HCT116 (cell line): ENCODE measurements around the gene TMPRSS13. TPM values are rescaled to one million over a fixed set of nuclear protein-coding genes. Genes with fewer than 3 reads are reported as not detected.

Experiments used
- ATAC-seq: fragments of 200-7000 bp; cut with Tn5 transposase; 2 replicates; pipeline ENCODE4 v1.9.1; 2020; ENCODE audit warnings: mild to moderate bottlenecking, moderate library complexity
- BruUV-seq: library from RNA; stranded (reverse); fragments of 400-500 nt; replicated peaks from 2 replicates; lab custom pipeline; 2021; lab: Mats Ljungman, UMichigan
- CTCF ChIA-PET: fragments of 300-600 bp; sonication (Branson Sonifier 250); formaldehyde crosslinking; loops from one replicate; lab custom pipeline; 2021; ENCODE audit warnings: antibody characterized with exemption; lab: Charles Lee
- POLR2A ChIA-PET: fragments of 300-600, 350-600 bp; sonication (Branson Sonifier 250); formaldehyde crosslinking; loops from one replicate; lab custom pipeline; 2021; ENCODE audit warnings: antibody characterized with exemption; lab: Charles Lee
- RAD21 ChIA-PET, 2 experiments: fragments of 300-600 bp; sonication (Branson Sonifier 250); formaldehyde crosslinking; loops; one replicate each; lab custom pipeline; 2023; ENCODE audit warnings: low total read pairs in 2 of 2; ENCODE audit not compliant: uncharacterized antibody in 2 of 2, unreplicated experiment in 2 of 2, low non-redundant PET in 1 of 2; lab: Charles Lee
- DNase-seq: peaks from one replicate; pipeline ENCODE4 v3.0.0-alpha.2; 2010; ENCODE audit warnings: low read depth, low spot score
- H2AFZ ChIP-seq: fragments of 200-600 bp; shearing (Covaris generic), sonication (generic); 2 replicates; pipeline ENCODE4 v1.6.1; 2017; ENCODE audit warnings: low read depth, mixed run types, mixed read lengths, antibody characterized with exemption, low read length; ENCODE audit not compliant: poor library complexity, severe bottlenecking
- H3K27ac ChIP-seq: 2 replicates; pipeline ENCODE4 v1.5.1; 2012; ENCODE audit warnings: low read depth, low read length
- H3K27me3 ChIP-seq: fragments of 200-600 bp; sonication (generic); 2 replicates; pipeline ENCODE4 v1.6.1; 2016; ENCODE audit warnings: mixed run types, low read length, mixed read lengths; ENCODE audit not compliant: insufficient read depth
- H3K36me3 ChIP-seq, 2 experiments: fragments of 200-500 bp in 1 of 2; fragments of 200-600 bp in 1 of 2; sonication (Bioruptor generic) in 1 of 2; sonication (generic) in 1 of 2; 2 replicates each; pipeline versions ENCODE4 v1.5.1 to v1.6.1; 2014 to 2016; ENCODE audit warnings: low read length in 2 of 2, inconsistent platforms in 1 of 2, mixed read lengths in 1 of 2, mixed run types in 1 of 2; ENCODE audit not compliant: insufficient read depth in 2 of 2, control insufficient read depth in 1 of 2
- H3K4me1 ChIP-seq, 2 experiments: fragments of 200-600 bp in 1 of 2; sonication (generic) in 1 of 2; 2 replicates each; pipeline versions ENCODE4 v1.5.1 to v1.6.1; 2012 to 2017; ENCODE audit warnings: low read length in 2 of 2, inconsistent platforms in 1 of 2, mild to moderate bottlenecking in 1 of 2, mixed read lengths in 1 of 2, mixed run types in 1 of 2, moderate library complexity in 1 of 2; ENCODE audit not compliant: insufficient read depth in 2 of 2, control insufficient read depth in 1 of 2
- H3K4me2 ChIP-seq: fragments of 200-600 bp; sonication (generic); 2 replicates; pipeline ENCODE4 v1.6.1; 2017; ENCODE audit warnings: mixed run types, low read length, mixed read lengths
- H3K4me3 ChIP-seq, 2 experiments: fragments of 200-600 bp in 1 of 2; sonication (generic) in 1 of 2; replicated peaks in 1 of 2; 2 replicates each; pipeline ENCODE4 v1.5.1; 2011 to 2016; ENCODE audit warnings: low read length in 2 of 2, control low read depth in 1 of 2, low read depth in 1 of 2, mild to moderate bottlenecking in 1 of 2, mixed read lengths in 1 of 2, mixed run types in 1 of 2
- H3K79me2 ChIP-seq: fragments of 200-600 bp; sonication (generic); 2 replicates; pipeline ENCODE4 v1.6.1; 2017; ENCODE audit warnings: mild to moderate bottlenecking, mixed run types, low read length, moderate library complexity, mixed read lengths; ENCODE audit not compliant: insufficient read depth
- H3K9ac ChIP-seq: fragments of 200-600 bp; sonication (generic); 2 replicates; pipeline ENCODE4 v1.6.1; 2016; ENCODE audit warnings: low read length, mixed read lengths
- H3K9me2 ChIP-seq: fragments of 200-600 bp; sonication (generic), shearing (Covaris generic); 2 replicates; pipeline ENCODE4 v1.6.1; 2017; ENCODE audit warnings: mixed run types, mild to moderate bottlenecking, moderate library complexity; ENCODE audit not compliant: insufficient read depth
- H3K9me3 ChIP-seq, 2 experiments: fragments of 200-500 bp in 1 of 2; fragments of 200-600 bp in 1 of 2; sonication (Bioruptor generic) in 1 of 2; sonication (generic) in 1 of 2; 2 replicates each; pipeline ENCODE4 v1.6.1; 2014 to 2017; ENCODE audit warnings: low read length in 2 of 2, mixed read lengths in 2 of 2, inconsistent platforms in 1 of 2, low read depth in 1 of 2, mild to moderate bottlenecking in 1 of 2, mixed run types in 1 of 2, moderate library complexity in 1 of 2; ENCODE audit not compliant: control insufficient read depth in 1 of 2, insufficient read depth in 1 of 2
- H4K20me1 ChIP-seq: fragments of 200-600 bp; sonication (generic), shearing (Covaris generic); 2 replicates; pipeline ENCODE4 v1.6.1; 2017; ENCODE audit warnings: mixed run types, mild to moderate bottlenecking, moderate library complexity; ENCODE audit not compliant: insufficient read depth
- CBX3 ChIP-seq: IDR thresholded peaks from 2 replicates; pipeline ENCODE4 v1.6.1; 2012; ENCODE audit warnings: low read depth
- CEBPB ChIP-seq: IDR thresholded peaks from 2 replicates; pipeline ENCODE4 v1.6.1; 2012; ENCODE audit warnings: low read depth
- CTCF ChIP-seq, 3 experiments: fragments of 200-600 bp in 1 of 3; sonication (generic) in 1 of 3; IDR thresholded peaks in 2 of 3; conservative IDR thresholded peaks in 1 of 3; 2 replicates each; pipeline ENCODE4 v1.5.1; 2012 to 2017; ENCODE audit warnings: low read depth in 2 of 3, low read length in 2 of 3, antibody characterized with exemption in 1 of 3, borderline replicate concordance in 1 of 3, control low read depth in 1 of 3, mild to moderate bottlenecking in 1 of 3, mixed read lengths in 1 of 3, mixed run types in 1 of 3, moderate library complexity in 1 of 3; ENCODE audit not compliant: insufficient read depth in 1 of 3
- EGR1 ChIP-seq: IDR thresholded peaks from 2 replicates; pipeline ENCODE4 v1.6.1; 2012; ENCODE audit warnings: low read depth
- ELF1 ChIP-seq: IDR thresholded peaks from 2 replicates; pipeline ENCODE4 v1.6.1; 2012; ENCODE audit warnings: low read depth, borderline replicate concordance
- EZH2phosphoT487 ChIP-seq: fragments of 200-600 bp; IDR thresholded peaks from 2 replicates; pipeline ENCODE4 v1.6.1; 2018; ENCODE audit warnings: antibody characterized with exemption, borderline replicate concordance
- FOSL1 ChIP-seq: IDR thresholded peaks from 2 replicates; pipeline ENCODE4 v1.6.1; 2012; ENCODE audit warnings: low read depth
- JUND ChIP-seq: IDR thresholded peaks from 2 replicates; pipeline ENCODE4 v1.6.1; 2012
- MAX ChIP-seq: IDR thresholded peaks from 2 replicates; pipeline ENCODE4 v1.6.1; 2012
- POLR2A ChIP-seq: IDR thresholded peaks from 2 replicates; pipeline ENCODE4 v1.7.0; 2011; ENCODE audit warnings: borderline replicate concordance; ENCODE audit not compliant: insufficient read depth, insufficient read length; ENCODE audit errors: extremely low read depth
- POLR2AphosphoS5 ChIP-seq: IDR thresholded peaks from 2 replicates; pipeline ENCODE4 v1.6.1; 2011; ENCODE audit warnings: mild to moderate bottlenecking, low read depth, low read length, moderate library complexity
- RAD21 ChIP-seq: IDR thresholded peaks from 2 replicates; pipeline ENCODE4 v1.6.1; 2012; ENCODE audit warnings: low read depth, mild to moderate bottlenecking
- SIN3A ChIP-seq: IDR thresholded peaks from 2 replicates; pipeline ENCODE4 v1.6.1; 2012; ENCODE audit warnings: low read depth
- SP1 ChIP-seq: IDR thresholded peaks from 2 replicates; pipeline ENCODE4 v1.6.1; 2012; ENCODE audit warnings: low read depth
- SRF ChIP-seq: IDR thresholded peaks from 2 replicates; pipeline ENCODE4 v1.6.1; 2012; ENCODE audit warnings: low read depth
- TCF7L2 ChIP-seq: IDR thresholded peaks from 2 replicates; pipeline ENCODE4 v1.7.0; 2011; ENCODE audit warnings: borderline replicate concordance, inconsistent platforms; ENCODE audit not compliant: insufficient read depth, insufficient read length; ENCODE audit errors: extremely low read depth
- YY1 ChIP-seq: IDR thresholded peaks from 2 replicates; pipeline ENCODE4 v1.6.1; 2011; ENCODE audit warnings: low read length, low read depth, moderate library complexity, mild to moderate bottlenecking; ENCODE audit not compliant: insufficient replicate concordance; ENCODE audit errors: extremely low read depth
- ZBTB33 ChIP-seq: IDR thresholded peaks from 2 replicates; pipeline ENCODE4 v1.6.1; 2011; ENCODE audit warnings: mild to moderate bottlenecking, low read length, moderate library complexity; ENCODE audit not compliant: insufficient replicate concordance; ENCODE audit errors: extremely low read depth
- ZNF274 ChIP-seq: fragments of 200-500 bp; sonication (Bioruptor generic); IDR thresholded peaks from 2 replicates; pipeline ENCODE4 v1.6.1; 2014; ENCODE audit warnings: mild to moderate bottlenecking, low read depth, low read length, inconsistent platforms
- intact Hi-C: fragments of 100-400 bp; cut with micrococcal nuclease; formaldehyde crosslinking; loops from 2 replicates; pipeline ENCODE4 v1.10.0; 2022
- total RNA-seq: library from RNA; stranded (reverse); gene quantifications from one replicate; pipeline ENCODE4 v1.2.1, GENCODE V29; 2021; ENCODE audit not compliant: unreplicated experiment

TMPRSS13 gene
- total RNA-seq, 1 experiment from 2014 or later: 0.52 TPM

GRCh38 chr11:117884994-117885393 is 44.2 kb downstream of the TMPRSS13 start:
- H3K36me3 ChIP-seq: no peaks in the 10 kb centered on the region
- no peak overlapping the region for H2AFZ ChIP-seq
- H3K27me3 ChIP-seq: peaks cover 13% of the 10 kb centered on the region; the same call in 1 of the 2 replicates
- BruUV-seq: no TSS peak
- intact Hi-C loops: no loop called here
- H3K4me3 ChIP-seq: no peak overlapping the region
- H3K9me2 ChIP-seq: no peaks in the 10 kb centered on the region
- no peaks in the 10 kb centered on the region for H3K4me1 ChIP-seq
- H3K27ac ChIP-seq: no peak overlapping the region
- no peaks in the 10 kb centered on the region for H3K9me3 ChIP-seq
- no peaks in the 10 kb centered on the region for H4K20me1 ChIP-seq
- ATAC-seq (no peak), DNase-seq (no peak)
- CTCF ChIA-PET: no interaction called here
- H3K9ac ChIP-seq: no peak overlapping the region
- no peaks in the 10 kb centered on the region for H3K79me2 ChIP-seq
- no peak for TF ChIP-seq SP1
- TF ChIP-seq ELF1: no peak
- TF ChIP-seq ZBTB33: no peak
- no peak for TF ChIP-seq ZNF274
- TF ChIP-seq CEBPB: no peak
- no peak for TF ChIP-seq EGR1
- TF ChIP-seq TCF7L2: no peak
- TF ChIP-seq RAD21: no peak
- TF ChIP-seq POLR2AphosphoS5: no peak
- TF ChIP-seq POLR2A: no peak
- no peak for TF ChIP-seq SIN3A
- no peak for TF ChIP-seq FOSL1
- TF ChIP-seq YY1: no peak
- TF ChIP-seq MAX: no peak
- no peak for TF ChIP-seq JUND
- TF ChIP-seq CBX3: no peak
- TF ChIP-seq SRF: no peak
- no peak for TF ChIP-seq CTCF (IDR thresholded peaks at IDR 0.05 in 2 of 3, conservative IDR thresholded peaks at IDR 0.05 in 1 of 3; ENCODE audit: borderline replicate concordance in 1 of 3, insufficient read depth in 1 of 3, low read depth in 2 of 3, low read length in 2 of 3)
- no peak for TF ChIP-seq EZH2phosphoT487
- TF ChIP-seq, all 23 proteins: peak for 0
- no peak overlapping the region for H3K4me2 ChIP-seq
- ChIA-PET POLR2A (interaction anchor here (1.2 to 1.5 kb wide), 2 partner anchors 20 to 22 kb away, joined by 4 to 5 read pairs; no protein-coding TSS in a partner anchor), RAD21 (no interaction called here)
